Gastrocnemius medialis (tissue), 4 donors: ENCODE measurements around the gene DYNC2H1.

Experiments
- POLR2A ChIP-seq, 2 donors: fragments of 450-650 bp; IDR thresholded peaks; one replicate each; pipeline ENCODE4 v1.6.1; 2017; ENCODE audit warnings: antibody characterized with exemption in 2 of 2, mild to moderate bottlenecking in 2 of 2, moderate library complexity in 2 of 2
- TF ChIP-seq, protein P1 (sequence below), 5 experiments: fragments of 450-650 bp in 3 of 5; fragments of 200-600 bp in 2 of 5; sonication (generic) in 2 of 5; IDR thresholded peaks in 4 of 5; conservative IDR thresholded peaks in 1 of 5; 1 replicate in 4 of 5; 2 replicates in 1 of 5; pipeline ENCODE4 v1.5.1; 2016 to 2019; ENCODE audit warnings: antibody characterized with exemption in 5 of 5, mild to moderate bottlenecking in 3 of 5, moderate library complexity in 3 of 5

DNA sequence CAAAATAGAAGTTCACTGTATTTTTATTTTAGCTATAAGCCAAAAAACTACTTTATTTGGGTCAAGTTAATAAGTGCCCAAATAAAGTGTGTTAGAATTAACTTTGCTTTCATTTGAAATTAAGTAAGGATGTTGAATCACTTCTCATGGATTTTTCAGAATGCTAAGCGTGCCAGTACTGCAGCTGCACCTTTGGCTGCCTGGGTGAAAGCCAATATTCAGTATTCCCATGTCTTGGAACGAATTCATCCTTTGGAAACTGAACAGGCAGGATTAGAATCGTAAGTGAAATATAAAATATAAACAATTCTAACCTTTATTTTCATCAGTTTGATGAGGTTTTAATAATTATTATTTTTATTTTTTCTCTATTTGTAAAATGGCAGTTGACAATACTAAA is 113.6 kb downstream of the DYNC2H1 start:
- TF ChIP-seq, protein P1, sequence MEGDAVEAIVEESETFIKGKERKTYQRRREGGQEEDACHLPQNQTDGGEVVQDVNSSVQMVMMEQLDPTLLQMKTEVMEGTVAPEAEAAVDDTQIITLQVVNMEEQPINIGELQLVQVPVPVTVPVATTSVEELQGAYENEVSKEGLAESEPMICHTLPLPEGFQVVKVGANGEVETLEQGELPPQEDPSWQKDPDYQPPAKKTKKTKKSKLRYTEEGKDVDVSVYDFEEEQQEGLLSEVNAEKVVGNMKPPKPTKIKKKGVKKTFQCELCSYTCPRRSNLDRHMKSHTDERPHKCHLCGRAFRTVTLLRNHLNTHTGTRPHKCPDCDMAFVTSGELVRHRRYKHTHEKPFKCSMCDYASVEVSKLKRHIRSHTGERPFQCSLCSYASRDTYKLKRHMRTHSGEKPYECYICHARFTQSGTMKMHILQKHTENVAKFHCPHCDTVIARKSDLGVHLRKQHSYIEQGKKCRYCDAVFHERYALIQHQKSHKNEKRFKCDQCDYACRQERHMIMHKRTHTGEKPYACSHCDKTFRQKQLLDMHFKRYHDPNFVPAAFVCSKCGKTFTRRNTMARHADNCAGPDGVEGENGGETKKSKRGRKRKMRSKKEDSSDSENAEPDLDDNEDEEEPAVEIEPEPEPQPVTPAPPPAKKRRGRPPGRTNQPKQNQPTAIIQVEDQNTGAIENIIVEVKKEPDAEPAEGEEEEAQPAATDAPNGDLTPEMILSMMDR (IDR thresholded peaks at IDR 0.05 in 4 of 5, conservative IDR thresholded peaks at IDR 0.05 in 1 of 5), result no peak
- TF ChIP-seq POLR2A (IDR thresholded peaks at IDR 0.05), result no peak
